ENCODE results near the gene NKD2.
A peak's percentile ranks its signal among the peaks of the same experiment; 100 is the strongest.

Gene NKD2

GRCh38 chr5:962386-962785, 46.2 kb upstream of the NKD2 start:
- H3K4me1 ChIP-seq = peaks cover 30% of the 10 kb centered on the region
- no peak for DNase-seq
- no peaks in the 10 kb centered on the region for H3K27me3 ChIP-seq
- H3K4me3 ChIP-seq (ENCODE audit: low read depth, low read length) = no peak overlapping the region
- TF ChIP-seq, protein P1, sequence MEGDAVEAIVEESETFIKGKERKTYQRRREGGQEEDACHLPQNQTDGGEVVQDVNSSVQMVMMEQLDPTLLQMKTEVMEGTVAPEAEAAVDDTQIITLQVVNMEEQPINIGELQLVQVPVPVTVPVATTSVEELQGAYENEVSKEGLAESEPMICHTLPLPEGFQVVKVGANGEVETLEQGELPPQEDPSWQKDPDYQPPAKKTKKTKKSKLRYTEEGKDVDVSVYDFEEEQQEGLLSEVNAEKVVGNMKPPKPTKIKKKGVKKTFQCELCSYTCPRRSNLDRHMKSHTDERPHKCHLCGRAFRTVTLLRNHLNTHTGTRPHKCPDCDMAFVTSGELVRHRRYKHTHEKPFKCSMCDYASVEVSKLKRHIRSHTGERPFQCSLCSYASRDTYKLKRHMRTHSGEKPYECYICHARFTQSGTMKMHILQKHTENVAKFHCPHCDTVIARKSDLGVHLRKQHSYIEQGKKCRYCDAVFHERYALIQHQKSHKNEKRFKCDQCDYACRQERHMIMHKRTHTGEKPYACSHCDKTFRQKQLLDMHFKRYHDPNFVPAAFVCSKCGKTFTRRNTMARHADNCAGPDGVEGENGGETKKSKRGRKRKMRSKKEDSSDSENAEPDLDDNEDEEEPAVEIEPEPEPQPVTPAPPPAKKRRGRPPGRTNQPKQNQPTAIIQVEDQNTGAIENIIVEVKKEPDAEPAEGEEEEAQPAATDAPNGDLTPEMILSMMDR (IDR thresholded peaks at IDR 0.05; ENCODE audit: low read depth, low read length) = no peak
- H3K36me3 ChIP-seq = no peaks in the 10 kb centered on the region
- H3K9me3 ChIP-seq = no peaks in the 10 kb centered on the region

GRCh38 chr5:962801-963200, 45.8 kb upstream of the NKD2 start:
- Histone ChIP-seq H3K36me3 (no peaks in the 10 kb centered on the region), H3K4me3 (ENCODE audit: low read depth, low read length) (no peak overlapping the region), H3K4me1 (peaks cover 30% of the 10 kb centered on the region), H3K27me3 (no peaks in the 10 kb centered on the region), H3K9me3 (no peaks in the 10 kb centered on the region)
- DNase-seq = no peak
- TF ChIP-seq, protein P1 (IDR thresholded peaks at IDR 0.05; ENCODE audit: low read depth, low read length) = no peak

GRCh38 chr5:963310-963672, 45.3 kb upstream of the NKD2 start:
- no peaks in the 10 kb centered on the region for H3K27me3 ChIP-seq
- TF ChIP-seq, protein P1 (IDR thresholded peaks at IDR 0.05; ENCODE audit: low read depth, low read length) = no peak

GRCh38 chr5:963673-964531, 44.7 kb upstream of the NKD2 start:
- Histone ChIP-seq H3K36me3 (no peaks in the 10 kb centered on the region), H3K4me3 (ENCODE audit: low read depth, low read length) (peak overlapping the region; percentile 21), H3K4me1 (peaks cover 25% of the 10 kb centered on the region), H3K9me3 (no peaks in the 10 kb centered on the region), H3K27me3 (no peaks in the 10 kb centered on the region)
- TF ChIP-seq, protein P1 (IDR thresholded peaks at IDR 0.05; ENCODE audit: low read depth, low read length) = no peak
- peak; percentile 80 for DNase-seq

More at GRCh38 chr5:963310-963672, 45.3 kb upstream of the NKD2 start:
- H3K4me3 ChIP-seq (ENCODE audit: low read depth, low read length) = no peak overlapping the region; the same call in 1 of the 2 replicates
- H3K4me1 ChIP-seq = peaks cover 30% of the 10 kb centered on the region
- H3K36me3 ChIP-seq = no peaks in the 10 kb centered on the region
- H3K9me3 ChIP-seq = no peaks in the 10 kb centered on the region
- no peak for DNase-seq

- Histone ChIP-seq H3K4me1 (peaks cover 21% of the 10 kb centered on the region), H3K27me3 (no peaks in the 10 kb centered on the region), H3K4me3 (ENCODE audit: low read depth, low read length) (no peak overlapping the region), H3K36me3 (no peaks in the 10 kb centered on the region), H3K9me3 (no peaks in the 10 kb centered on the region)
- no peak for DNase-seq
- TF ChIP-seq, protein P1 (IDR thresholded peaks at IDR 0.05; ENCODE audit: low read depth, low read length) = no peak
Observed at GRCh38 chr5:964821-965220, 43.8 kb upstream of the NKD2 start.

- Histone ChIP-seq H3K4me1 (peaks cover 18% of the 10 kb centered on the region), H3K27me3 (no peaks in the 10 kb centered on the region), H3K4me3 (ENCODE audit: low read depth, low read length) (no peak overlapping the region), H3K36me3 (no peaks in the 10 kb centered on the region), H3K9me3 (no peaks in the 10 kb centered on the region)
- TF ChIP-seq, protein P1 (IDR thresholded peaks at IDR 0.05; ENCODE audit: low read depth, low read length) = no peak
- no peak for DNase-seq
Observed at GRCh38 chr5:965604-966344, 42.8 kb upstream of the NKD2 start.

All from BE2C (cell line).